ENCODE data around the gene SLFN14.
A peak's percentile ranks its signal among the peaks of the same experiment; 100 is the strongest.
"Not testable (repeated sequence)": the region's sequence is repeated elsewhere in the genome, so short reads cannot be mapped to it uniquely, and the experiment has no call there.

The SLFN14 gene

GRCh38 chr17:35559495-35560210 is 966 bp downstream of the SLFN14 start:
- no peak for DNase-seq (ENCODE audit: low read depth)

GRCh38 chr17:35557353-35557752 is 3.3 kb downstream of the SLFN14 start:
- DNase-seq (ENCODE audit: low read depth): no peak

- no peak for DNase-seq (ENCODE audit: low read depth)
These were observed 4.9 kb downstream of the SLFN14 start for GRCh38 chr17:35555691-35556090.

DNA sequence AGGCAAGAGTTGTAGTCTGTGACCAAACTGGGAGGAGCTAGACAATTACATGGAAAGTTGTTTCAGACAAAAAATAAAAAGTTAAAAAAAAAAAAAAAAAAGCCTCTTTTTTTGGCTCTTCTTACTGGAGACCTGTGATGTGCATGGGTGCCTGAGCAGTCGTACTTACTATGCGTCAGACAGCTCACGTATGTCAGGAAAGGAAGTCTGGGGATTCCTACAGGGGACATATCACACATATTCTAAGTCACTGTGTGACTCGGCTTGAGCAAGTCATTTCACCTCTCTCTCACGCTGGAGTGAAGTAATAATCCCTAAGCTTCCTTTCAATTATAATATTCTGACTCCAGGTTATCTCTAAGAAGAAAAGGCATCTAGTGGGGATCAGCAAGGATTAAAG is 6.0 kb downstream of the SLFN14 start:
- DNase-seq (ENCODE audit: low read depth): no peak

- no peak for DNase-seq (ENCODE audit: low read depth)
These were observed 7.3 kb downstream of the SLFN14 start for GRCh38 chr17:35553310-35553709.

GRCh38 chr17:35548978-35549377 is 11.6 kb downstream of the SLFN14 start:
- DNase-seq (ENCODE audit: low read depth): no peak

DNA sequence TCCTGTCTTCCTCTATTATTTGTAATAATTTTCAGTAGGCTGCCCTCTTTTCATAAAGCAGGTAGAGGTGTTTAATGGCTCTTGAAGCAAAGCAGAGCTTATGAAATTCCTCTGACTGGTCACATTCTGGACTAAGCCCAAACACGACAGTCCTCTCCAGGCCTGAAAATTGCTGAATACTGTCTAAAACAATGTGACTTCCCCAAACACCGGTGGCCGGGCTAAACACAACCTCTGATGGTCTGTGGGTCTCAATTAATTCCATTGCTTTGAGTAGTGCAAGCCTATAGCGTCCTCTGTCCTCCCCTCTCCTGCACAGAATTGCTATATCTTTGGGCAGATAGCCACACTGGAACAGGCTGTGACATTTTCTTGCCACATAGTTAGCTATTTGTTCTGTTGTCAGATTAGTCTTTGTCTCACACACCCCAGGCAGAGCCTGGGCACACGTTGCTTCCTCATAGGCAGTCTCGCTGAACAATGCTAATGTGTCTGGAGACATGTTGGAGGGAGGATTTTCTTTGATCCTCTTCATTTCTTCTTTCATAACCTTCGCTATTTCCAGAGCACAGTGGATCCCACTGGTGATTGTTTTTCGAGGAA is 12.3 kb downstream of the SLFN14 start:
- DNase-seq (ENCODE audit: low read depth): no peak

DNA sequence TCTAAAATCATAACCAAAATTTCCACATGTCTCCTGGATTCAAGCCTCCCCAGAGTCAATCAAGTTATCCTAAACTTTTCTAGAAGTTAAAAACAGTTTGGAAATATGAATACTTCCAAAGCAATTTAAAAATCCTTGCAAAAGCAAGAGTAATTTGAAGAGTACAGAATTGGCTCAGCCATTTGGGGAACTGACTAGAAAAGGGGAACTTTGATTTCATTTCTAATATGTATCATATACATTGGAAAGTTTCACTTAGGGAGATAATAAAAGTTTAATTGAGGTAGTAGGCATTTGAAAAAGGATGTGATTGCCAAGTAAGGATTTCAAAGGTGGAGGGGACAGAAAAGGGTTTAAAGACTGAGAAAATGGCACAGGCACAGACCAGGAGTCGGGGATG is 14.1 kb downstream of the SLFN14 start:
- DNase-seq (ENCODE audit: low read depth): no peak

DNA sequence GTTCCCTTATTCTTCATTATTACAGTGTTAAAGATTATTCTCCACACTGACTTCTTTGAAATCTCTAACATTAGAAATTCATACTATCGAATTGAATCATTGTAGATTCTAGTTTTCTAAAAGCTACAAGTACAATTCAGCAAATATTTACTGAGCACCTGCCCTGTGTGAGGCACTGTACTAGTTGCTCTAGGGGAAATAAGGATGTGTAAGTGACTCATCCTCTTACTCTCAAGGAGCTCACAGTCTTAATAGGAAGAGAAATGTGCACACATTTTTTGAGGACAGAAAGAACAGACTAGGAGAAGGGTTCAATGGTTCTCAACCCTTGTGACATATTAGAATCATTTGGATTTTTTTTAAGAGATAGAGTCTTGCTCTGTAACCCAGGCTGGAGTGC is 15.5 kb downstream of the SLFN14 start:
- no peak for DNase-seq (ENCODE audit: low read depth)

GRCh38 chr17:35543856-35544255 is 16.8 kb downstream of the SLFN14 start:
- DNase-seq (ENCODE audit: low read depth): no peak

DNA sequence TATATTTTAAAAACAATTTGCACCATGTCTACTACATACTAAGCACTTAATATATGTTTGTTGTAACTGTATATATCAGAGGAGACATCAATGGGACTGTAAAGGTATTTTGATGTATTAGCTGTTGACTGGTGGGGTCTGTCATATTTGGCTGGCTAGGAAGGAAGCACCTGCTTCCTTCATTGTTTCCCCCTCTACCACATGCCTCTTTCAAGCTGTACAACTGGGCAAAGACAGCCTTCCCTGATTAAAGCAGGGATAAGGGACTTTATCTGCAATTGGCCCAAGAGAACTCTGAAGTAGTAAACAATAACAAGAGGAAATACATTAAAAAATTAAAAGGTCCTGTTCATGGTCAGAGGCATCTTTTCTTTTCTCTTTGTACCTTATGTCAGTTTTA is 17.6 kb downstream of the SLFN14 start:
- no peak for DNase-seq (ENCODE audit: low read depth)

GRCh38 chr17:35541434-35541833 is 19.2 kb downstream of the SLFN14 start:
- no peak for DNase-seq (ENCODE audit: low read depth)

GRCh38 chr17:35540589-35541404 is 19.8 kb downstream of the SLFN14 start:
- DNase-seq (ENCODE audit: low read depth): peak; percentile 31

- DNase-seq (ENCODE audit: low read depth): no peak
These were observed 21.0 kb downstream of the SLFN14 start for GRCh38 chr17:35539659-35540026.

DNA sequence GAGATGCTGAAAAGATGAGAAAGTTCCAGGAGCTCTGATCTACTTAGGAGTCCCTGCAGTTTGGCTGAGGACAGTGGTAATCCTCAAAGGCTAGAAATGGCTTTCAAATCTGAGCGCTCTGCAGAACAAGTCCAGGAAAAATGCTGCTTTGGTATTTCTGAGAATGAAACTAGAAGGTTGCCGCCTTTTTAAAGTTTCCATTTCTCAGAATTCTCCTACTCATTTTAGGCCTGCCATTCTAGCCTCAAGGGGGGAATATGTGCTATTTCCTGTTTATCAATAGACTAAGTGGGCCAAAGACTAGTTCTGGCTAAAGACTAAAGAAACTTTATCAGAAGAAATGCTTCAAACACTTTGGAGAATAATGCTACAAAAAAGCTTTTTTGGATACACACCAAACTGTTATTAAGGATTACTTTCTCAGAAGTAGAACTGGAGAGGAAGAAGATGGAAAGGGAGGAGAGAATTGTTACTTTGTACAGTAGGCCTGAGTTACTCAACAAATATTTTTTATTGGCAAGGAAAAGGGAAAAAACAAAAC is 22.9 kb downstream of the SLFN14 start, which contains the start of gene SLFN12L:
Gene SLFN12L, minus strand, starts transcription at position 78 of the 541 bp plus-strand sequence. CDS start 15,314 bp downstream, outside the sequence.
- DNase-seq (ENCODE audit: low read depth): no peak

GRCh38 chr17:35536664-35537171 is 23.9 kb downstream of the SLFN14 start:
- no peak for DNase-seq (ENCODE audit: low read depth)

DNA sequence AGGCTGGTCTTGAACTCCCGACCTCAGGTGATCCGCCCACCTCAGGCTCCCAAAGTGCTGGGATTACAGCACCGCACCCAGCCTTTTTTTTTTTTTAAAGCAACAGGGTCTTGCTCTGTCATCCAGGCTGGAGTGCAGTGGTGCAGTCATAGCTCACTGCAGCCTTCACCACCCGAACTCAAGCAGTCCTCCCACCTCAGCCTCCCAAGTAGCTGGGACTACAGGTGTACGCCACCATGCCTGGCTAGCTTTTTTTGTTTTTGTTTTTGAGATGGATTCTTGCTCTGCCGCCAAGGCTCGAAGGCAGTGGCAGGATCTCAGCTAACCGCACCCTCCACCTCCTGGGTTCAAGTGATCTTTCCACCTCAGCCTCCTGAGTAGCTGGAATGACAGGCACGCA is 25.2 kb downstream of the SLFN14 start:
- not testable (repeated sequence) for DNase-seq (ENCODE audit: low read depth)

DNA sequence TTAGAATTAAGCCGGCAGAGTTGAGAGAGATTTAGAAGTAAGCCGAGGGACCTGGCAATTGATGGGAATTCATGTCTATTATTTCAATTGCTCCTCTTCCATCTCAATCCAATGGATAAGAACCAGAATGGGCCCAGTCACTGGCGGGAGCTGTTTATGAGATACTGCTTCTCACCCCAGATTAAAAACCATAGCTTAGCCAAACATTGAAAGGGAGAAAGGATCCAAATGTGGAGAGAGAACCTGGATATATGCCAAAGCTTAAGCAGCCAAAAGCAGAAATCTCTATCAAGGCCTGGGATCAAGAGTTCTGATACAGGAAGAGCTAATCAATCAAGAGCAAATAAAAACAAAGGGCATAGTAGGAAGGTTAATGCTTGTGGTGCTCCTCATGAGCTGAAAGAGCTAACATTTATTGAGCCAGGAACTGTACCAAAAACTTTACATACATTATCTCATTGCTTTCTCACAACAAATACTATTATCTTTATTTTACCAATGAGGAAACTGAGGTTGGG is 26.0 kb downstream of the SLFN14 start:
- no peak for DNase-seq (ENCODE audit: low read depth)

GRCh38 chr17:35531160-35531559 is 29.5 kb downstream of the SLFN14 start:
- no peak for DNase-seq (ENCODE audit: low read depth)

DNA sequence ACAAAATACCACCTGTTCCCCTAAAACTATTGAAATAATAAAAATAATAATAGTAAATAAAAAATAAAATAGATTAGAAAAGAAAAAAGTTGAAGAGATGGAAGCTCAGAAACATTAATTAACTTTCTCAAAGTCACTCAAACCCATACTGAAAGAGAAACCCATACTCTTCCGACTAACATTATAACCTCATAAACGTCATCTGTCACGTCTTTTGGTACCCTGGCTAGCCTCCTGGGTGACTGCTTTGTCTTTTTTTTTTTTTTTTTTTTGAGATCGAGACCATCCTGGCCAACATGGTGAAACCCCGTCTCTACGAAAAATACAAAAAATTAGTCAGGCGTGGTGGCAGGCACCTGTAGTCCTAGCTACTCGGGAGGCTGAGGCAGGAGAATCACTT is 30.8 kb downstream of the SLFN14 start:
- DNase-seq (ENCODE audit: low read depth): no peak

DNA sequence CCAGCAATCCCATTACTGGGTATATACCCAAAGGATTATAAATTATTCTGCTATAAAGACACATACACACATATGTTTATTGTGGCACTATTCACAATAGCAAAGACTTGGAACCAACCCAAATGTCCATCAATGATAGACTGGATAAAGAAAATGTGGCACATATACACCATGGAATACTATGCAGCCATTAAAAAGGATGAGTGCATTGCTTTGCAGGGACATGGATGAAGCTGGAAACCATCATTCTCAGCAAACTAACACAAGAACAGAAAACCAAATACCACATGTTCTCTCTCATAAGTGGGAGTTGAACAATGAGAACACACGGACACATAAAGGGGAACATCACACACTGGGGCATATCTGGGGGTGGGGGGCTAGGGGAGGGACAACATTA is 31.3 kb downstream of the SLFN14 start:
- DNase-seq (ENCODE audit: low read depth): not testable (repeated sequence)

GRCh38 chr17:35523296-35523695 is 37.3 kb downstream of the SLFN14 start:
- no peak for DNase-seq (ENCODE audit: low read depth)

Data from stromal cell of bone marrow (primary cell).